Suppressor macrophage (primary cell): ENCODE measurements around the gene ATP8B1.
"Not testable (repeated sequence)": the region's sequence is repeated elsewhere in the genome, so short reads cannot be mapped to it uniquely, and the experiment has no call there.

Source experiments
- DNase-seq, 4 experiments: peaks; one replicate each; pipeline ENCODE4 v3.0.0-alpha.2; 2020 to 2022

ATP8B1 gene

GRCh38 chr18:57659460-57660102 lies 143.5 kb downstream of the ATP8B1 start:
- DNase-seq, result no peak

- no peak for DNase-seq
Measured at GRCh38 chr18:57657542-57657941, 145.6 kb downstream of the ATP8B1 start.

GRCh38 chr18:57655740-57656139 lies 147.4 kb downstream of the ATP8B1 start:
- DNase-seq, result peak in 3 of 4 experiments; percentile 36 to 55 (median 49)

- no peak for DNase-seq
Measured at GRCh38 chr18:57651914-57652313, 151.2 kb downstream of the ATP8B1 start.

GRCh38 chr18:57649556-57650500 lies 153.3 kb downstream of the ATP8B1 start:
- peak in 3 of 4 experiments; percentile 65 to 88 (median 81) for DNase-seq

- no peak for DNase-seq
Measured at GRCh38 chr18:57648414-57648813, 154.7 kb downstream of the ATP8B1 start.

GRCh38 chr18:57644540-57644939 lies 158.6 kb downstream of the ATP8B1 start:
- peak in 2 of 4 experiments; percentile 27 to 28 for DNase-seq

GRCh38 chr18:57643726-57644125 lies 159.4 kb downstream of the ATP8B1 start:
- DNase-seq, result not testable (repeated sequence)

- not testable (repeated sequence) for DNase-seq
Measured at GRCh38 chr18:57642462-57642861, 160.7 kb downstream of the ATP8B1 start.

- no peak for DNase-seq
Measured at GRCh38 chr18:57640749-57641148, 162.4 kb downstream of the ATP8B1 start.

GRCh38 chr18:57640236-57640635 lies 162.9 kb downstream of the ATP8B1 start:
- no peak for DNase-seq

- no peak for DNase-seq
Measured at GRCh38 chr18:57635003-57635822, 167.9 kb downstream of the ATP8B1 start.

GRCh38 chr18:57631697-57632096 lies 171.4 kb downstream of the ATP8B1 start:
- no peak for DNase-seq

- peak in 1 of 4 experiments; percentile 33 for DNase-seq
Measured at GRCh38 chr18:57630754-57631595, 172.1 kb downstream of the ATP8B1 start.

GRCh38 chr18:57630002-57630753 lies 172.9 kb downstream of the ATP8B1 start:
- peak; percentile 97 to 99 (median 98) for DNase-seq

- DNase-seq, result no peak
Measured at GRCh38 chr18:57629422-57629821, 173.7 kb downstream of the ATP8B1 start.

GRCh38 chr18:57627488-57627887 lies 175.6 kb downstream of the ATP8B1 start:
- DNase-seq, result no peak

GRCh38 chr18:57624988-57625387 lies 178.1 kb downstream of the ATP8B1 start:
- no peak for DNase-seq

- DNase-seq, result peak in 2 of 4 experiments; percentile 30 to 46
Measured at GRCh38 chr18:57621246-57621604, 181.9 kb downstream of the ATP8B1 start.

GRCh38 chr18:57619876-57620275 lies 183.2 kb downstream of the ATP8B1 start:
- DNase-seq, result no peak

GRCh38 chr18:57618910-57619309 lies 184.2 kb downstream of the ATP8B1 start:
- DNase-seq, result peak; percentile 23 to 58 (median 54)
